ENCODE results near the gene MFSD12. TPM values are rescaled to one million over a fixed set of nuclear protein-coding genes. Genes with fewer than 3 reads are reported as not detected.
A peak's percentile ranks its signal among the peaks of the same experiment; 100 is the strongest.

The MFSD12 gene
- total RNA-seq, 1 donor: 104 TPM

DNA sequence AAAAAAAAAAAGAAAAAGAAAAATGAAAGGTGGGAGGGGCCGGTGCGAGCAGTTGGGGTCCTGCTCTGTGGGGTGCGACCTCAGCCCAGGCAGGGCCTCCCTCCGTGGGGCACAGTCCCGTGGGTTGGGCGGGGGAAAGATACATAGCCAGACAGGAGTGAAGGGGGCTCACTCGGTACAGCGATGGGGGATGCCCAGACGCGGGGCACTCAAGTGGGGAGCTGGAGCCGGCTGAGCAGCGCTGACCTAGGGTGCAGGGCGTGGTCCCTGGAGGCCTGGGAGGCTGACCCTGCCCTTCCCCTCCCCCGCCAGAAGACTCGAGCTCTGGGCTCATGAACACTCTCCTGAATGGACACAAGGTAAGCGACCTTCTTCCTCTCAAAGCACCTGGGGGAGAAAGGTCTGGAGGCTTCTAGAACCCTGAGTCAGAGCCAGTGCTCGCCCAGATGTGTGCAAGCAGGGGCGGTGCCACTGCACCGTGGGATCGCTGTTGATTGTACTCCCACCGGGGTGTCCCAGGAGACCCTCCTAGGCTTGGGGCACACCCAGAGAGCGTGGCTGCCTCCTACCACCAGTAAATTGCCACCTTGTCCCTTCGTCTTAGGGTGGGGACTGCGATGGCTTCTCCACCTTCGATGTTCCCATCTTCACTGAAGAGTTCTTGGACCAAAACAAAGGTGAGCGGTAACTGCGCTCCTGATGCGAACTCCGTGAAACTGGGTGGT lies 18.7 kb upstream of the MFSD12 start:
- Histone ChIP-seq H3K4me3 (ENCODE audit: insufficient read depth, low read length) (no peak overlapping the region), H3K79me2 (ENCODE audit: insufficient read depth, low read length) (peaks cover 5% of the 10 kb centered on the region), H2AFZ (ENCODE audit: low read length) (no peak overlapping the region), H3K27ac (ENCODE audit: low read depth, low read length) (no peak overlapping the region), H3K36me3 (ENCODE audit: insufficient read depth, low read length) (peaks cover 11% of the 10 kb centered on the region), H3K27me3 (ENCODE audit: insufficient read depth, low read length) (no peaks in the 10 kb centered on the region), H3K4me2 (ENCODE audit: insufficient read depth, low read length) (no peak overlapping the region), H3K4me1 (ENCODE audit: insufficient read depth, low read length) (peaks cover 24% of the 10 kb centered on the region), H4K20me1 (ENCODE audit: insufficient read depth, low read length) (no peaks in the 10 kb centered on the region), H3K9me3 (ENCODE audit: low read depth, low read length) (no peaks in the 10 kb centered on the region)
- TF ChIP-seq, protein P1, sequence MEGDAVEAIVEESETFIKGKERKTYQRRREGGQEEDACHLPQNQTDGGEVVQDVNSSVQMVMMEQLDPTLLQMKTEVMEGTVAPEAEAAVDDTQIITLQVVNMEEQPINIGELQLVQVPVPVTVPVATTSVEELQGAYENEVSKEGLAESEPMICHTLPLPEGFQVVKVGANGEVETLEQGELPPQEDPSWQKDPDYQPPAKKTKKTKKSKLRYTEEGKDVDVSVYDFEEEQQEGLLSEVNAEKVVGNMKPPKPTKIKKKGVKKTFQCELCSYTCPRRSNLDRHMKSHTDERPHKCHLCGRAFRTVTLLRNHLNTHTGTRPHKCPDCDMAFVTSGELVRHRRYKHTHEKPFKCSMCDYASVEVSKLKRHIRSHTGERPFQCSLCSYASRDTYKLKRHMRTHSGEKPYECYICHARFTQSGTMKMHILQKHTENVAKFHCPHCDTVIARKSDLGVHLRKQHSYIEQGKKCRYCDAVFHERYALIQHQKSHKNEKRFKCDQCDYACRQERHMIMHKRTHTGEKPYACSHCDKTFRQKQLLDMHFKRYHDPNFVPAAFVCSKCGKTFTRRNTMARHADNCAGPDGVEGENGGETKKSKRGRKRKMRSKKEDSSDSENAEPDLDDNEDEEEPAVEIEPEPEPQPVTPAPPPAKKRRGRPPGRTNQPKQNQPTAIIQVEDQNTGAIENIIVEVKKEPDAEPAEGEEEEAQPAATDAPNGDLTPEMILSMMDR (IDR thresholded peaks at IDR 0.05; ENCODE audit: extremely low read depth, low read depth, low read length): no peak
- peak; percentile 69 for DNase-seq (ENCODE audit: insufficient read length, low spot score, missing footprints)

DNA sequence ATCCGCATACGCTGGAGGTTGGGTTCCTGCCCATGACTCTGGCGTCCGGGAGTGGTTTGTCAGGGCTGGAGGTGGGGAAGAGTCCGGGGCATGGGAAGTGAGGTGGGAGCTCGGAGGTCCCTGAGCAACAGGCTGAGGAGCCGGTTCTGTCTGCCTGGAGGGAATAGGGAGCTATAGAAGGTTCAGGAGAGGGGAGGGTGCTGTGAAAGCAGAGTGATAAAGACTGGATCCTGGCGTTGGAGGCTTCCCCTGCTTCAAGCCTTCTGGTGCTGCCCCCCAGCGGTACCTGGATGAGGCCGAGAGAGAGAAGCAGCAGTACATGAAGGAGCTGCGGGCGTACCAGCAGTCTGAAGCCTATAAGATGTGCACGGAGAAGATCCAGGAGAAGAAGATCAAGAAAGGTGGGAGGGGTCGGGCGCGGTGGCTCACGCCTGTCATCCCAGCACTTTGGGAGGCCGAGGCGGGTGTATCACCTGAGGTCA lies 17.9 kb upstream of the MFSD12 start:
- Histone ChIP-seq H3K9me3 (ENCODE audit: low read depth, low read length) (no peaks in the 10 kb centered on the region), H2AFZ (ENCODE audit: low read length) (no peak overlapping the region), H3K27ac (ENCODE audit: low read depth, low read length) (no peak overlapping the region), H3K4me3 (ENCODE audit: insufficient read depth, low read length) (no peak overlapping the region), H3K4me1 (ENCODE audit: insufficient read depth, low read length) (peaks cover 17% of the 10 kb centered on the region), H3K27me3 (ENCODE audit: insufficient read depth, low read length) (no peaks in the 10 kb centered on the region), H3K36me3 (ENCODE audit: insufficient read depth, low read length) (peaks cover 11% of the 10 kb centered on the region), H3K79me2 (ENCODE audit: insufficient read depth, low read length) (peaks cover 5% of the 10 kb centered on the region), H3K4me2 (ENCODE audit: insufficient read depth, low read length) (no peak overlapping the region), H4K20me1 (ENCODE audit: insufficient read depth, low read length) (no peaks in the 10 kb centered on the region)
- TF ChIP-seq, protein P1 (IDR thresholded peaks at IDR 0.05; ENCODE audit: extremely low read depth, low read depth, low read length): no peak
- DNase-seq (ENCODE audit: insufficient read length, low spot score, missing footprints): peak; percentile 79

DNA sequence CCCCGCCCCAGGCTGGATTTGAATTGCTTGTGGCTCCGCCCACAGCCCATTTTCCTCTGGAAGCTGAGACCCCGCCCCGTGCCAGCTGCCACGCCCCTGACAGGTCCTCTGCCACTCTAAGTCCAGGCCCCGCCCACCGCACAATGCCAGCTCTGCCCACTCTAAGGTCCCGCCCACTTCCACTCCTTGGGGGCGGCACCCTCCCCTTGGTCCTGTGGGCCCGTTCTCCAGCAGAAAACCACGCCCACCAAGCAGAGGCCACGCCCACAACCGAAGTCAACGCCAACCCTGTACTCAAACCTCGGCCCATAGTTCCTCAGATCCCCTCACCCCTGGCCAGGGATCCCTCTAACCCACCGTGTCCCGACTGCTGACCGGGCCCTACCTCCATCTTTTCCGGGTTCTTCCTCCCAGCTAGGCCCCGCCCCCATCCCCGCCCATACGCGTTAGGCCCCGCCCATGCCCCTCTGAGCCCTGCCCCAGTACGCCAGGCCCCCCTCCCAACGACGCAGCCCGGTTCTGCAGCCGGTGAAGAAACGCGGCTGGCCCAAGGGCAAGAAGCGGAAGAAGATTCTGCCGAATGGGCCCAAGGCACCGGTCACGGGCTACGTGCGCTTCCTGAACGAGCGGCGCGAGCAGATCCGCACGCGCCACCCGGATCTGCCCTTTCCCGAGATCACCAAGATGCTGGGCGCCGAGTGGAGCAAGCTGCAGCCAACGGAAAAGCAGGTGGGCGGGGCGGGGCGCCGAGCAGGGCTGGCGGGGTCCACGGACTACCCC lies 16.7 kb upstream of the MFSD12 start:
- peak; percentile 99 for DNase-seq (ENCODE audit: insufficient read length, low spot score, missing footprints)
- Histone ChIP-seq H3K4me1 (ENCODE audit: insufficient read depth, low read length) (peaks cover 7% of the 10 kb centered on the region), H3K27ac (ENCODE audit: low read depth, low read length) (no peak overlapping the region), H3K79me2 (ENCODE audit: insufficient read depth, low read length) (peaks cover 5% of the 10 kb centered on the region), H3K9me3 (ENCODE audit: low read depth, low read length) (no peaks in the 10 kb centered on the region), H3K4me3 (ENCODE audit: insufficient read depth, low read length) (peak overlapping the region; percentile 90), H3K4me2 (ENCODE audit: insufficient read depth, low read length) (peak overlapping the region; percentile 86), H3K27me3 (ENCODE audit: insufficient read depth, low read length) (no peaks in the 10 kb centered on the region), H3K36me3 (ENCODE audit: insufficient read depth, low read length) (peaks cover 11% of the 10 kb centered on the region), H4K20me1 (ENCODE audit: insufficient read depth, low read length) (no peaks in the 10 kb centered on the region), H2AFZ (ENCODE audit: low read length) (no peak overlapping the region)
- TF ChIP-seq, protein P1 (IDR thresholded peaks at IDR 0.05; ENCODE audit: extremely low read depth, low read depth, low read length): no peak

All from osteoblast (primary cell).